GM12864 (cell line): ENCODE results near the gene CLN3.
"Not testable (repeated sequence)": the region's sequence is repeated elsewhere in the genome, so short reads cannot be mapped to it uniquely, and the experiment has no call there.

Experiments
- DNase-seq: peaks from one replicate; pipeline ENCODE4 v3.0.0-alpha.2; 2011; ENCODE audit warnings: low read depth
- H3K4me3 ChIP-seq: 2 replicates; pipeline ENCODE4 v1.5.1; 2011; ENCODE audit warnings: mild to moderate bottlenecking, low read depth, low read length, control low read depth
- TF ChIP-seq, protein P1 (sequence below): IDR thresholded peaks from 2 replicates; pipeline ENCODE4 v1.5.1; 2011; ENCODE audit warnings: low read depth, mild to moderate bottlenecking, moderate library complexity, low read length, control low read depth, inconsistent platforms; ENCODE audit errors: missing control alignments

Gene CLN3

DNA sequence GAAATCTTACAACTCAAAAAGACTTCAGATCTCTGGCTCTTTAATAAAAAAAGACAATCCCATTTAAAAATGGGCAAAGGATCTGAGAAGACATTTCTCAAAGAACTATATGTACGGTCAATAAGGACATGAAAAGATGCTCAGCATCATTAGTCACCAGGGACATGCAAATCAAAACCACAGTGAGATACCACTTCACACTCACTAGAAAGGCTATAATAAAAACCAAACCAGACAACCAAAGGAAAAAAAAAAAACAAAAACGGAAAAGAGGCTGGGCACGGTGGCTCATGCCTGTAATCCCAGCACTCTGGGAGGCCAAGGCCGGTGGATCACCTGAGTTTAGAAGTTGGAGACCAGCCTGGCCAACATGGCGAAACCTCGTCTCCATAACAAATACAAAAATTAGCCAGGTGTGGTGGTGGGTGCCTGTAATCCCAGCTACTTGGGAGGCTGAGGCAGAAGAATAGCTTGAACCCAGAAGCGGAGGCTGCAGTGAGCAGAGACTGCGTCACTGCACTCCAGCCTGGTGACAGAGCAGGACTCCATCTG lies 18.1 kb downstream of the CLN3 start:
- TF ChIP-seq, protein P1, sequence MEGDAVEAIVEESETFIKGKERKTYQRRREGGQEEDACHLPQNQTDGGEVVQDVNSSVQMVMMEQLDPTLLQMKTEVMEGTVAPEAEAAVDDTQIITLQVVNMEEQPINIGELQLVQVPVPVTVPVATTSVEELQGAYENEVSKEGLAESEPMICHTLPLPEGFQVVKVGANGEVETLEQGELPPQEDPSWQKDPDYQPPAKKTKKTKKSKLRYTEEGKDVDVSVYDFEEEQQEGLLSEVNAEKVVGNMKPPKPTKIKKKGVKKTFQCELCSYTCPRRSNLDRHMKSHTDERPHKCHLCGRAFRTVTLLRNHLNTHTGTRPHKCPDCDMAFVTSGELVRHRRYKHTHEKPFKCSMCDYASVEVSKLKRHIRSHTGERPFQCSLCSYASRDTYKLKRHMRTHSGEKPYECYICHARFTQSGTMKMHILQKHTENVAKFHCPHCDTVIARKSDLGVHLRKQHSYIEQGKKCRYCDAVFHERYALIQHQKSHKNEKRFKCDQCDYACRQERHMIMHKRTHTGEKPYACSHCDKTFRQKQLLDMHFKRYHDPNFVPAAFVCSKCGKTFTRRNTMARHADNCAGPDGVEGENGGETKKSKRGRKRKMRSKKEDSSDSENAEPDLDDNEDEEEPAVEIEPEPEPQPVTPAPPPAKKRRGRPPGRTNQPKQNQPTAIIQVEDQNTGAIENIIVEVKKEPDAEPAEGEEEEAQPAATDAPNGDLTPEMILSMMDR = no peak
- H3K4me3 ChIP-seq = no peak overlapping the region
- no peak for DNase-seq

DNA sequence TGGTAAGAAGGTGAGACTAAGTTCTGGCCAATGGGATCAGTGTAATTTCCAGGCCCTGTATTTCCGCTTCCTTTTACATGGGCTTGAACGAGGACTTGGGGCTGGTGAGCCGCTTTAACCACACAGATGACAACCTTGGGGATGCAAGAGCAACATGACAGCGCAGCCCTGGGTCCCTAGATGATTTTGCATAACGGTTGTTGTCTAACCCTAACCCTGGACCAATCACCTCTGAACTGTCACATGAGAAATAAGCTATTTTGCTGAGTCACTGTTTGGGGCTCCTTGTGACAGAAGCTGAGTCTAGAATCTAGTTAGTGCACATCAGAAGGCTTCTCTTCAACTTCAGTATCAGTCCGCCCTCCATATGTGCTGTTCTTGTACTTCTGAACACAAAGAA lies 44.8 kb downstream of the CLN3 start:
- not testable (repeated sequence) for H3K4me3 ChIP-seq, DNase-seq

DNA sequence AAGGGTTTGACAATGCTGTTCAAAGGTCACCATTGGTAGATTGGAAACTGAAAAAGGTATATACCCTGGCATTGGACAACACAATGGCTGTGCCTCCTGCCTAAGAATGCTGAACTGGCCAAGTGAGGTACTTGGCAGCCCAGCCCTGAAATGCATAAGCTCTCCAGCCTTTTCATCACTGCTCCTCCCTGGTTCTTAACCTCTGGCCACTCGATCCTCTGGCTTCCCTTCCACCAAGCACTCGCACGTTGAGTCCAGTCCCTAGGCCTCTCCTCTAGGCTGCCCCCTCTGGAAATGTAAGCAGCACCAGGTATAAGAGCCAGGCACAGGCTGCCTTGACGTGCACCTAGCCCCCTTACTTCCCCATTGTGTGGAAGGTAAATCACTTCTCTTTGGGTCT lies 45.5 kb downstream of the CLN3 start:
- H3K4me3 ChIP-seq, DNase-seq: not testable (repeated sequence)

DNA sequence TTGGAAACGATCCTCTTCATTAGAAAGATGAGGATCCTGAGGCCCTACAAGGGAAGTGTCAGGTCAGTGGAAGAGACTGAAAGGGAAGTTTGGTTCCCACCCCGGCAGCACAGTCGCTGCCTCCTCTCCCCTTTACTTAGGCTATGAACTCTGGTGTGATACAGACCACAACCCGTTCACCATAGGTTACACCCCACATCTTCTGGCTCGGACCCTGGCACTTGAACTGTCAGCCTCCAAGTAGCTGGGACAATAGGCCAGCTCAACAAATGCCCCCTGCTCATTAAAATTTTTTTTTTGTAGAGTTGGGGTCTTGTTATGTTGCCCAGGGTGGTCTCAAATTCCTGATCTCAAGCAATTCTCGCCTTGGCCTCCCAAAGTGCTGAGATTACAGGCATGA lies 47.9 kb downstream of the CLN3 start:
- not testable (repeated sequence) for DNase-seq, H3K4me3 ChIP-seq

DNA sequence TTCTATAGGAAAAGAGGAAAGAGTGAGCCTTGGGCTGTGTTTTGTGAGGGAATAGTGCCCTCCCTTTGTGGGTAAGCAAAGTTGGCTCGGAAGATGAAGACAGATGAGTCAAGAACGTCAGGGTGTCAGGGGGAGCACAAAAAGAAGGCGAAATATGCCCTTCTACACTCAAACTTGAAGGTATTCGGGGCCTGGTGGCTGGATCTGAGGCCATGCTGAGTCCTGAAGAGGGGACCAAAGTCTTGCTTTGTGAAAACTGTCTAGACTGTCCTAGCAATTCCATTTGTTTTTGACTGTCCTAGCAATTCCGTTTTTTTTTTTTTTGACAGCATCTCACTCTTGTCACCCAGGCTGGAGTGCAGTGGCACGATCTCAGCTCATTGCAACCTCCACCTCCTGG lies 53.0 kb downstream of the CLN3 start:
- H3K4me3 ChIP-seq, DNase-seq: not testable (repeated sequence)

DNA sequence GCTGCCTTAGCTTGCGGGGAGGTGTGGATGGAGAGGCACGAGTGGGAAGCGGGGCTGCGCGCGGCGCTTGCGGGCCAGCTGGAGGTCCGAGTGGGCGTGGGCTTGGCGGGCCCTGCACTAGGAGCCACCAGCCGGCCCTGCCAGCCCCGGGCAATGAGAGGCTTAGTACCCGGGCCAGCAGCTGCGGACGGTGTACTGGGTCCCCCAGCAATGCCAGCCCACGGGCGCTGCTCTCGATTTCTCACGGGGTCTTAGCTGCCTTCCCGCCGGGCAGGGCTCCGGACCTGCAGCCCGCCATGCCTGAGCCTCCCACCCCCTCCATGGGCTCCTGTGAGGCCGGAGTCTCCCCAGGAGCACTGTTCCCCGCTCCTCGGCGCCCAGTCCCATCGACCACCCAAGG lies 56.5 kb downstream of the CLN3 start:
- DNase-seq, H3K4me3 ChIP-seq: not testable (repeated sequence)
